ENCODE results near the gene OLFM4. TPM values are rescaled to one million over a fixed set of nuclear protein-coding genes. Genes with fewer than 3 reads are reported as not detected.

The OLFM4 gene
- total and polyA plus RNA-seq, 2 of the 8 experiments (the other 6 are each of a cell fraction or from before 2014, with no cell fraction given): not detected

DNA sequence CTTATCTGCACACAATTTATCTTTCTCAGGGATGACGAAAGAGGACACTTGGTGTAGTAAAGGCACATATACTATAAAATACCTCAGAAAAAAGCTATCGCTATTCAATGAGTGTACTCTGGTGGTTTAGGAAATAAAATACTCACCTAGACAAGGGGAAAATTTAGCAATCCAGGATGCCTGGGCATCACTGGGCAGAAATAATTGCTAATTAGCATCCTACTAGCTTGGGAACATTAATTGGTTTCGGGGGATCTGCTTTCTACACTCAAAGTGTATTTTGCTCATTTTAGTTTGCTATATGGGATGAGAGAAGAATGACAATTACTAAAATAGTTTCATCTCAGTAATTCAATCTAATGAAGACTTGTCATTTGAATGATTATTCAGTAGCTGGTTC lies 60.3 kb downstream of the OLFM4 start:
- Histone ChIP-seq H3K4me2 (ENCODE audit: insufficient read depth in 1 of 2, low read depth in 2 of 2, low read length in 2 of 2) (no peak overlapping the region), H3K4me1 (replicated peaks in 1 of 4; ENCODE audit: control insufficient read depth in 3 of 4, insufficient read depth in 4 of 4, low read length in 3 of 4) (no peaks in the 10 kb centered on the region), H3K79me1 (ENCODE audit: low read depth, low read length) (no peaks in the 10 kb centered on the region), H3K23me2 (ENCODE audit: low read depth, low read length) (no peaks in the 10 kb centered on the region), H2AK5ac (ENCODE audit: low read depth, low read length) (no peak overlapping the region), H2BK5ac (ENCODE audit: low read depth, low read length) (no peak overlapping the region), H4K91ac (replicated peaks; ENCODE audit: insufficient read length, low read length) (no peak overlapping the region), H3K56ac (replicated peaks; ENCODE audit: insufficient read length, low read depth, low read length) (no peak overlapping the region), H3K36me3 (ENCODE audit: control insufficient read depth in 2 of 4, insufficient read depth in 4 of 4, low read length in 3 of 4) (no peaks in the 10 kb centered on the region), H3K9me3 (ENCODE audit: insufficient read depth in 2 of 2, low read depth in 1 of 2, low read length in 1 of 2) (no peaks in the 10 kb centered on the region), H3K4me3 (ENCODE audit: extremely low read depth in 1 of 4, insufficient read depth in 2 of 4, low read depth in 3 of 4, low read length in 4 of 4) (no peak overlapping the region), H3K9ac (replicated peaks in 1 of 4; ENCODE audit: extremely low read depth in 1 of 4, low read depth in 3 of 4, low read length in 3 of 4) (no peak overlapping the region), H3K27ac (ENCODE audit: low read depth, low read length) (no peak overlapping the region), H3K79me2 (ENCODE audit: control insufficient read depth in 1 of 2, insufficient read depth in 2 of 2, low read length in 2 of 2) (no peaks in the 10 kb centered on the region), H4K20me1 (replicated peaks in 1 of 2; ENCODE audit: control insufficient read depth in 1 of 2, insufficient read depth in 2 of 2, low read length in 2 of 2) (no peaks in the 10 kb centered on the region), H3K4ac (replicated peaks; ENCODE audit: insufficient read length, low read depth, low read length) (no peak overlapping the region), H3K27me3 (replicated peaks in 1 of 4; ENCODE audit: control insufficient read depth in 3 of 4, extremely low read depth in 1 of 4, insufficient read depth in 3 of 4, low read length in 3 of 4) (no peaks in the 10 kb centered on the region), H2BK120ac (replicated peaks; ENCODE audit: low read depth, low read length) (no peak overlapping the region), H2AFZ (ENCODE audit: low read length) (0 out of 2 replicates have a peak overlapping the region, but pooled peaks have one; percentile 46), H4K5ac (ENCODE audit: insufficient read length, low read depth, low read length) (no peak overlapping the region), H2BK20ac (ENCODE audit: low read length) (no peak overlapping the region), H3K23ac (ENCODE audit: insufficient read length) (no peak overlapping the region), H2BK15ac (ENCODE audit: low read length) (no peak overlapping the region), H3K18ac (ENCODE audit: extremely low read depth, low read length) (no peak overlapping the region), H4K8ac (ENCODE audit: extremely low read depth, insufficient read depth, low read length) (no peak overlapping the region), H3K14ac (ENCODE audit: insufficient read length) (no peak overlapping the region), H2BK12ac (ENCODE audit: low read depth, low read length) (no peak overlapping the region)
- ChIA-PET POLR2A (ENCODE audit: partially characterized antibody) (no interaction called here), CTCF (ENCODE audit: partially characterized antibody) (interaction anchor here (1.0 kb wide), 1 partner anchor 26 kb away, joined by 3 read pairs; no protein-coding TSS in a partner anchor)
- 95% methylated on average over 3 of the region's 3 CpGs; no CpG with 5 or more reads in 1 of the 2 experiments for WGBS, 2 experiments (ENCODE audit: extremely low coverage in 1 of 2, insufficient coverage in 1 of 2, insufficient read length in 1 of 2, insufficient replicate concordance in 2 of 2, low coverage in 1 of 2, low lambda C conversion rate in 2 of 2, missing lambda C conversion rate in 1 of 2)
- DNase-seq (ENCODE audit: low read depth in 1 of 2, low spot score in 2 of 2): no peak
- no peak for FAIRE-seq
- no peak for TF ChIP-seq RNF2 (IDR thresholded peaks at IDR 0.05; ENCODE audit: borderline replicate concordance, low read depth, low read length, missing control alignments, poor library complexity, severe bottlenecking)
- no peak for TF ChIP-seq JUND (IDR thresholded peaks at IDR 0.05; ENCODE audit: low read length)
- TF ChIP-seq NRF1 (IDR thresholded peaks at IDR 0.05; ENCODE audit: low read depth, low read length): no peak
- TF ChIP-seq BACH1 (IDR thresholded peaks at IDR 0.05; ENCODE audit: low read length): no peak
- TF ChIP-seq TAF1 (IDR thresholded peaks at IDR 0.05; ENCODE audit: low read depth, low read length): no peak
- no peak for TF ChIP-seq FOSL1 (IDR thresholded peaks at IDR 0.05; ENCODE audit: insufficient read depth, low read depth, low read length)
- no peak for TF ChIP-seq POLR2AphosphoS5 (IDR thresholded peaks at IDR 0.05; ENCODE audit: low read depth, low read length)
- no peak for TF ChIP-seq KDM5A (IDR thresholded peaks at IDR 0.05; ENCODE audit: low read length)
- no peak for TF ChIP-seq POLR2A (IDR thresholded peaks at IDR 0.05; ENCODE audit: control extremely low read depth in 1 of 2, low read depth in 2 of 2, low read length in 2 of 2)
- no peak for TF ChIP-seq BRCA1 (IDR thresholded peaks at IDR 0.05; ENCODE audit: low read depth, low read length)
- no peak for TF ChIP-seq SUZ12 (IDR thresholded peaks at IDR 0.05; ENCODE audit: low read length)
- TF ChIP-seq EGR1 (IDR thresholded peaks at IDR 0.05; ENCODE audit: borderline replicate concordance, low read depth, low read length): no peak
